H1 (cell line): Measurements from ENCODE around the gene MRPL17. TPM values are rescaled to one million over a fixed set of nuclear protein-coding genes. Genes with fewer than 3 reads are reported as not detected.

ENCODE experiments used
- CTCF ChIA-PET: fragments of 300-600 bp; sonication (Branson Sonifier 250); formaldehyde crosslinking; loops from one replicate; lab custom pipeline; 2021; ENCODE audit not compliant: partially characterized antibody; lab: Charles Lee
- POLR2A ChIA-PET: fragments of 300-600 bp; sonication (Branson Sonifier 250); formaldehyde crosslinking; loops from one replicate; lab custom pipeline; 2021; ENCODE audit warnings: inconsistent platforms; ENCODE audit not compliant: partially characterized antibody; lab: Charles Lee
- DNase-seq, 2 experiments: peaks; one replicate each; pipeline versions ENCODE4 v3.0.0 to v3.0.0-alpha.2; 2010 to 2022; ENCODE audit warnings: low spot score in 2 of 2, low read depth in 1 of 2, mixed read lengths in 1 of 2
- FAIRE-seq: peaks from 2 replicates; lab custom pipeline; 2011; peaks lifted over from hg19 to GRCh38; lab: Jason Lieb, UNC
- H2AFZ ChIP-seq: 2 replicates; pipeline ENCODE4 v1.8.1; 2012; ENCODE audit warnings: low read length, inconsistent platforms
- H2AK5ac ChIP-seq: 2 replicates; pipeline ENCODE4 v1.6.1; 2013; ENCODE audit warnings: low read depth, low read length
- H2BK120ac ChIP-seq: replicated peaks from 2 replicates; pipeline ENCODE3; 2013; ENCODE audit warnings: low read depth, low read length, inconsistent platforms
- H2BK12ac ChIP-seq: 2 replicates; pipeline ENCODE4 v1.6.1; 2013; ENCODE audit warnings: low read depth, low read length
- H2BK15ac ChIP-seq: 2 replicates; pipeline ENCODE4 v1.6.1; 2013; ENCODE audit warnings: low read length
- H2BK20ac ChIP-seq: 2 replicates; pipeline ENCODE4 v1.6.1; 2013; ENCODE audit warnings: low read length
- H2BK5ac ChIP-seq: 2 replicates; pipeline ENCODE4 v1.6.1; 2013; ENCODE audit warnings: low read depth, low read length
- H3K14ac ChIP-seq: 2 replicates; pipeline ENCODE4 v1.6.1; 2013; ENCODE audit warnings: inconsistent platforms; ENCODE audit not compliant: insufficient read length
- H3K18ac ChIP-seq: 2 replicates; pipeline ENCODE4 v1.6.1; 2013; ENCODE audit warnings: low read length; ENCODE audit errors: extremely low read depth
- H3K23ac ChIP-seq: 2 replicates; pipeline ENCODE4 v1.6.1; 2013; ENCODE audit warnings: inconsistent platforms; ENCODE audit not compliant: insufficient read length
- H3K23me2 ChIP-seq: 2 replicates; pipeline ENCODE4 v1.6.1; 2013; ENCODE audit warnings: low read depth, low read length
- H3K27ac ChIP-seq: 2 replicates; pipeline ENCODE4 v1.6.1; 2011; ENCODE audit warnings: low read depth, low read length, inconsistent platforms
- H3K27me3 ChIP-seq, 4 experiments: replicated peaks in 1 of 4; 1 replicate in 1 of 4; 2 replicates in 3 of 4; pipeline versions ENCODE4 v1.6.1 to v1.8.1; 2011 to 2013; ENCODE audit warnings: low read length in 3 of 4, mild to moderate bottlenecking in 3 of 4, inconsistent platforms in 2 of 4, mixed read lengths in 2 of 4, moderate library complexity in 1 of 4; ENCODE audit not compliant: control insufficient read depth in 3 of 4, insufficient read depth in 3 of 4; ENCODE audit errors: extremely low read depth in 1 of 4
- H3K36me3 ChIP-seq, 4 experiments: 2 replicates each; pipeline versions ENCODE4 v1.6.1 to v1.8.1; 2011 to 2013; ENCODE audit warnings: mild to moderate bottlenecking in 4 of 4, low read length in 3 of 4, moderate library complexity in 2 of 4, control low read depth in 1 of 4, inconsistent platforms in 1 of 4; ENCODE audit not compliant: insufficient read depth in 4 of 4, control insufficient read depth in 2 of 4
- H3K4ac ChIP-seq: replicated peaks from 2 replicates; pipeline ENCODE3; 2013; ENCODE audit warnings: low read length, low read depth, mixed read lengths, inconsistent platforms; ENCODE audit not compliant: insufficient read length
- H3K4me1 ChIP-seq, 4 experiments: replicated peaks in 1 of 4; 1 replicate in 1 of 4; 2 replicates in 3 of 4; pipeline versions ENCODE4 v1.6.1 to v1.8.1; 2011 to 2013; ENCODE audit warnings: low read length in 3 of 4, inconsistent platforms in 2 of 4, mixed read lengths in 1 of 4; ENCODE audit not compliant: insufficient read depth in 4 of 4, control insufficient read depth in 3 of 4
- H3K4me2 ChIP-seq, 2 experiments: 2 replicates each; pipeline versions ENCODE4 v1.6.1 to v1.8.1; 2011 to 2013; ENCODE audit warnings: low read depth in 2 of 2, low read length in 2 of 2, control low read depth in 1 of 2, inconsistent platforms in 1 of 2, mild to moderate bottlenecking in 1 of 2; ENCODE audit not compliant: insufficient read depth in 1 of 2
- H3K4me3 ChIP-seq, 4 experiments: fragments of 200-600, 300-600 bp in 1 of 4; sonication (generic), shearing (Covaris generic), sonication (Bioruptor Twin) in 1 of 4; 2 replicates each; pipeline versions ENCODE4 v1.5.1 to v1.8.1; 2011 to 2016; ENCODE audit warnings: low read length in 4 of 4, low read depth in 3 of 4, control low read depth in 2 of 4, inconsistent platforms in 2 of 4, mild to moderate bottlenecking in 2 of 4, mixed read lengths in 1 of 4, moderate library complexity in 1 of 4; ENCODE audit not compliant: insufficient read depth in 2 of 4; ENCODE audit errors: extremely low read depth in 1 of 4
- H3K56ac ChIP-seq: replicated peaks from 2 replicates; pipeline ENCODE3; 2013; ENCODE audit warnings: low read depth, mild to moderate bottlenecking, mixed read lengths, low read length, inconsistent platforms; ENCODE audit not compliant: insufficient read length
- H3K79me1 ChIP-seq: 2 replicates; pipeline ENCODE4 v1.6.1; 2013; ENCODE audit warnings: low read depth, low read length, control low read depth
- H3K79me2 ChIP-seq, 2 experiments: 2 replicates each; pipeline versions ENCODE4 v1.6.1 to v1.8.1; 2012 to 2013; ENCODE audit warnings: low read length in 2 of 2, mild to moderate bottlenecking in 2 of 2, inconsistent platforms in 1 of 2; ENCODE audit not compliant: insufficient read depth in 2 of 2, control insufficient read depth in 1 of 2
- H3K9ac ChIP-seq, 4 experiments: replicated peaks in 1 of 4; 1 replicate in 1 of 4; 2 replicates in 3 of 4; pipeline versions ENCODE4 v1.6.1 to v1.8.1; 2011 to 2013; ENCODE audit warnings: low read depth in 3 of 4, low read length in 3 of 4, control low read depth in 2 of 4, mild to moderate bottlenecking in 2 of 4, moderate library complexity in 2 of 4, inconsistent platforms in 1 of 4; ENCODE audit errors: extremely low read depth in 1 of 4
- H3K9me3 ChIP-seq, 2 experiments: 2 replicates each; pipeline versions ENCODE4 v1.6.1 to v1.8.1; 2012 to 2013; ENCODE audit warnings: mild to moderate bottlenecking in 2 of 2, moderate library complexity in 2 of 2, control low read depth in 1 of 2, inconsistent platforms in 1 of 2, low read depth in 1 of 2, low read length in 1 of 2, mixed read lengths in 1 of 2; ENCODE audit not compliant: insufficient read depth in 2 of 2
- H4K20me1 ChIP-seq, 2 experiments: replicated peaks in 1 of 2; 2 replicates each; pipeline versions ENCODE3 to v1.8.1; 2011 to 2013; ENCODE audit warnings: inconsistent platforms in 2 of 2, low read length in 2 of 2, mild to moderate bottlenecking in 1 of 2; ENCODE audit not compliant: insufficient read depth in 2 of 2, control insufficient read depth in 1 of 2
- H4K5ac ChIP-seq: 2 replicates; pipeline ENCODE4 v1.6.1; 2013; ENCODE audit warnings: low read length, low read depth, mixed read lengths, inconsistent platforms; ENCODE audit not compliant: insufficient read length
- H4K8ac ChIP-seq: 2 replicates; pipeline ENCODE4 v1.8.0; 2013; ENCODE audit warnings: mild to moderate bottlenecking, moderate library complexity, low read length, inconsistent platforms; ENCODE audit not compliant: insufficient read depth; ENCODE audit errors: extremely low read depth
- H4K91ac ChIP-seq: replicated peaks from 2 replicates; pipeline ENCODE3; 2013; ENCODE audit warnings: low read length, mixed read lengths, inconsistent platforms; ENCODE audit not compliant: insufficient read length
- CHD2 ChIP-seq: IDR thresholded peaks from 2 replicates; pipeline ENCODE4 v1.6.1; 2012; ENCODE audit warnings: low read length, improper control_type of control experiment
- RFX5 ChIP-seq: IDR thresholded peaks from 2 replicates; pipeline ENCODE4 v1.6.1; 2011; ENCODE audit warnings: low read depth, low read length, improper control_type of control experiment, borderline replicate concordance
- WGBS, 2 experiments: shearing (Covaris generic) in 1 of 2; methylation state at CpG; one replicate each; pipeline versions ENCODE4 v1.1.6 to v1.1.7; 2013 to 2015; ENCODE audit warnings: low lambda C conversion rate in 2 of 2, mixed read lengths in 2 of 2, inconsistent platforms in 1 of 2, low coverage in 1 of 2, missing lambda C conversion rate in 1 of 2; ENCODE audit not compliant: insufficient replicate concordance in 2 of 2, insufficient coverage in 1 of 2, insufficient read length in 1 of 2; ENCODE audit errors: extremely low coverage in 1 of 2, missing lambda C conversion rate in 1 of 2; 5-methylcytosine and 5-hydroxymethylcytosine counted together
- polyA plus RNA-seq, 7 experiments: library from polyadenylated mRNA; depleted of rRNA in 3 of 7; stranded (reverse) in 5 of 7; unstranded in 2 of 7; fragments of >200 nt in 5 of 7; fragments of 200-250 nt in 2 of 7; gene quantifications; 1 replicate in 5 of 7; 2 replicates in 1 of 7; 4 replicates in 1 of 7; pipeline versions ENCODE4 v1.2.1 to v1.2.3, GENCODE V29; 2011 to 2013; ENCODE audit warnings: missing spikeins in 2 of 7, mixed read lengths in 2 of 7
- total RNA-seq: library from RNA; stranded (reverse); fragmentation: NEBNext Ultra II Directional; extraction: Animal tissue kit (Norgen Biotek cat#: 25700); gene quantifications from 2 replicates; pipeline ENCODE4 v1.2.1, GENCODE V29; 2021

MRPL17 gene
- total and polyA plus RNA-seq, 2 of the 8 experiments (the other 6 are each of a cell fraction or from before 2014, with no cell fraction given) = 55.7 to 70.5 TPM

DNA sequence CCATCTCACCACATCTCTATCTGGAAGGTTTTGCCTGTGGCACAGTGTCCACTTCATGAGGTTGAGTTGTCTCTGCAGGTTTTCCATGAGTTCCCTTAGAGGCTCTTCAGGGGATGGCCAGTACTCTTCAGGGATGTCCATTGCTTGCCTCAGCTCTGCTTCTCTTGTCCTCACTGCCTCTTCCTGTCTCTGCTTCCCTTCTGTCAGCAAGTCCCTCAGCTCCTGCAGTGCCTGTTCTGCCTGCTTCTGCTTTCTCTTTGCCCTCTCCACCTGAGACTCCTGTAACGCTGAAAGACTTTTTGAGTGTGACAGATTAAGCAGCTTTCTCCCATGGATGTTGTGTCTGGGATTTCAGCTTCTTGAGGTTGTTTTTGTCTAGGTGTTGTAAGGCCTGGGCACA lies 38.2 kb upstream of the MRPL17 start:
- Histone ChIP-seq H3K23me2 (no peaks in the 10 kb centered on the region), H3K79me2 (no peaks in the 10 kb centered on the region), H3K14ac (no peak overlapping the region), H3K23ac (no peak overlapping the region), H3K9me3 (peaks cover 4 to 7% of the 10 kb centered on the region in 2 experiments; a peak in 1 of 4 replicates), H2BK12ac (no peak overlapping the region), H3K4me3 (no peak overlapping the region), H2BK20ac (no peak overlapping the region), H4K91ac (no peak overlapping the region), H3K56ac (no peak overlapping the region), H3K79me1 (no peaks in the 10 kb centered on the region), H3K36me3 (no peaks in the 10 kb centered on the region), H4K20me1 (no peaks in the 10 kb centered on the region), H2AK5ac (no peak overlapping the region), H4K5ac (no peak overlapping the region), H3K18ac (no peak overlapping the region), H2AFZ (no peak overlapping the region)
- FAIRE-seq (no peak), DNase-seq (no peak)
- no peak for TF ChIP-seq RFX5
- TF ChIP-seq CHD2 = no peak
- TF ChIP-seq, all 59 proteins: peak for 0
- H3K27me3 ChIP-seq = no peaks in the 10 kb centered on the region
- no peak overlapping the region for H3K27ac ChIP-seq
- no peaks in the 10 kb centered on the region for H3K4me1 ChIP-seq
- CTCF ChIA-PET = interaction anchor here (1.1 to 3.5 kb wide), 4 partner anchors 10 to 91 kb away, joined by 3 to 28 read pairs (median 7); no protein-coding TSS in a partner anchor
- POLR2A ChIA-PET = interaction anchor here (1.4 kb wide), 1 partner anchor 24 kb away, joined by 3 read pairs; no protein-coding TSS in a partner anchor
- no peak overlapping the region for H3K9ac ChIP-seq
- no peak overlapping the region for H2BK5ac ChIP-seq
- no peak overlapping the region for H4K8ac ChIP-seq
- H3K4me2 ChIP-seq = no peak overlapping the region
- no peak overlapping the region for H2BK120ac ChIP-seq
- H2BK15ac ChIP-seq = no peak overlapping the region
- 86% methylated on average over 1 of the region's 1 CpG; no CpG with 5 or more reads in 1 of the 2 experiments for WGBS, 2 experiments
- no peak overlapping the region for H3K4ac ChIP-seq
